Coronary artery (tissue), 2 donors: ENCODE results near the gene OR7D2.

Experiments used
- DNase-seq: peaks from one replicate; pipeline ENCODE4 v3.0.0-alpha.2; 2017; ENCODE audit warnings: low spot score
- H3K27ac ChIP-seq, 2 donors: fragments of 200-600 bp; sonication (generic); one replicate each; pipeline ENCODE4 v1.5.1; 2016 to 2019
- H3K4me3 ChIP-seq: fragments of 200-600 bp; sonication (generic); 2 replicates; pipeline ENCODE4 v1.5.1; 2016; ENCODE audit warnings: mild to moderate bottlenecking, moderate library complexity
- TF ChIP-seq, protein P1 (sequence below): fragments of 200-600 bp; sonication (generic); IDR thresholded peaks from one replicate; pipeline ENCODE4 v1.5.1; 2019; ENCODE audit warnings: antibody characterized with exemption

OR7D2 gene

DNA sequence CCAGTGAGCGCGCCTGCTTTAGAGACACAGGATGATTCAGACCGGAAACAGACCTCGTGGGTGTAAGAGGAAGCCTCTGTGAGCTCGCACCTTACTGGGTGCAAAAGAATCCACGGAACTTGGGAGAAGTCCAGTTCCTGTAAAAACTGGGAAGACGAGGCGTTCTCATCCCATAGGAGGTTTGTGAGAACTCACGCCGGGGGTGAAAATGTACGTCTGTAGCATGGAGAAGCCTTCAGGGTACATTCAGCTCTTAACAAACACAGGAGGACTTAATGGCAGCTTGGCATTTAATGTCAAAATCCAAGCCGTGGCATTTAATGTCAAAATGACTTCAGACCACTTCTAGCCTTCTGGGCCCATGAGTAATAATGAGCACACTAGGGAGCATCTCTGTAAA is 17.4 kb upstream of the OR7D2 start:
- no peak for DNase-seq
- TF ChIP-seq, protein P1, sequence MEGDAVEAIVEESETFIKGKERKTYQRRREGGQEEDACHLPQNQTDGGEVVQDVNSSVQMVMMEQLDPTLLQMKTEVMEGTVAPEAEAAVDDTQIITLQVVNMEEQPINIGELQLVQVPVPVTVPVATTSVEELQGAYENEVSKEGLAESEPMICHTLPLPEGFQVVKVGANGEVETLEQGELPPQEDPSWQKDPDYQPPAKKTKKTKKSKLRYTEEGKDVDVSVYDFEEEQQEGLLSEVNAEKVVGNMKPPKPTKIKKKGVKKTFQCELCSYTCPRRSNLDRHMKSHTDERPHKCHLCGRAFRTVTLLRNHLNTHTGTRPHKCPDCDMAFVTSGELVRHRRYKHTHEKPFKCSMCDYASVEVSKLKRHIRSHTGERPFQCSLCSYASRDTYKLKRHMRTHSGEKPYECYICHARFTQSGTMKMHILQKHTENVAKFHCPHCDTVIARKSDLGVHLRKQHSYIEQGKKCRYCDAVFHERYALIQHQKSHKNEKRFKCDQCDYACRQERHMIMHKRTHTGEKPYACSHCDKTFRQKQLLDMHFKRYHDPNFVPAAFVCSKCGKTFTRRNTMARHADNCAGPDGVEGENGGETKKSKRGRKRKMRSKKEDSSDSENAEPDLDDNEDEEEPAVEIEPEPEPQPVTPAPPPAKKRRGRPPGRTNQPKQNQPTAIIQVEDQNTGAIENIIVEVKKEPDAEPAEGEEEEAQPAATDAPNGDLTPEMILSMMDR: no peak
- Histone ChIP-seq H3K4me3 (no peak overlapping the region), H3K27ac (no peak overlapping the region)

DNA sequence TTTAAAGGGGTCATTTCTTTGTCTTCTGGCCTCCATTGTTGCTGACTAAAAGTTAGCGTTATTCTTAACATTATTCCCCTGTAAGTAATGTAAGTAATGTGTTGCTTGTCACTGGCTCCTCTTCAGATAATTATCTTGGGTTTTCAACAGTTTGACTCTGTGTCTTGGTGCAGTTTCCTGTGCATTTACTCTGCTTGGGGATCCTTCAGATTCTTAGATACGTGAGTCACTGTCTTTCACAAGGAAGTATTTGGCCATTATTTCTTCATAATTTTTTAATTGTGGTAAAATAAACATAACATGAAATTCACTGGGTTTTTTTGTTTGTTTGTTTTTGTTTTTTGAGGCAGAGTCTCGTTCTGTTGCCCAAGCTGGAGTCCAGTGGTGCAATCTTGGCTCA is 13.5 kb upstream of the OR7D2 start:
- TF ChIP-seq, protein P1: no peak
- Histone ChIP-seq H3K4me3 (no peak overlapping the region), H3K27ac (no peak overlapping the region)
- no peak for DNase-seq

DNA sequence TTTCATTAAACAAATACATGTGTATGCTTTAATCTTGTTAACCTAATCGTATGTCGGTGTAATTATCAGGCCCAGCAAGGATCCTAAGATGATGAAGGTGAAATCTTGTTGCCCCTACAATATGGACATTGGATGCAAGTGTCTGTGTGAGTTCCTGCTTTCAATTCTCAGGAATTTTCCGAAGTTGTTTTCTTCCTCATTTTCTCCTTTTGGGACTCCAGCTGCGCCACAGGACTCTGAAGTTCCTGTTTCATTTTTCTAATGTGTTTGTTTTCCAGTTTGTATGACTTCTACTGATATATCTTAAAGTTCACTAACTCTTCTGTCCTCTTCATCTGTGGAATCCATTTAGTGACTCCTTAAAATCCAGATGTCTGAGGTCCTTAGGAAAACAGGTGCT is 11.9 kb upstream of the OR7D2 start:
- TF ChIP-seq, protein P1: no peak
- no peak overlapping the region for H3K4me3 ChIP-seq
- no peak for DNase-seq
- H3K27ac ChIP-seq: no peak overlapping the region

DNA sequence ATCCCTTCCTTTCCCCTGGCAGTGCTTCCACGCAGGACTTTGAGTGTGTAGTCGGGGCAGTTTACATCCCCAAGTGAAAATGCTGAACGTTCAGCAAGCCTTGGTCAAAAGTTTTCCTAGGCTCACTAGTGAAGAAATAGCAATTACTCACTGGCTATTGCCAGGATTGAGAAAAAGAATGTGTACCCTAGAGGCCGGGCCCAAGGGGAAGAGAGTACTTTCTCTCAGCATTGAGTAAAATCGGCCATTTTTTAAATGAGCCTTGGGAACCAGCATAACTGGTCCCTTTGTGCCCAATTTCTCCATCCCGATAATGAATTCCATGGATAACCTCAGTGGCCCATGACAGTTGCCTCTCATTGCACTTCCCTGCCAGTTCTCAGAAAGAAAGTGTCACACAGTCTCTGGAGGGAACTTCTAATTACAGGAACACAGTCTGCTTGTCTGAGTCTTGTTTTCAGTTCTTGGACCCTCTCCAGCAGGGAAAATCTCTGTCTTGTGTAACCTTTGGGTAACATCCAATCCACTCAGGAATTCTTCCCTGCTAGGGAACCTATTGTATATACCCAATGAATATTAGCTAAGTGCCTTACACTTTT is 7.3 kb upstream of the OR7D2 start:
- TF ChIP-seq, protein P1: no peak
- no peak overlapping the region for H3K4me3 ChIP-seq
- H3K27ac ChIP-seq: no peak overlapping the region
- DNase-seq: no peak

DNA sequence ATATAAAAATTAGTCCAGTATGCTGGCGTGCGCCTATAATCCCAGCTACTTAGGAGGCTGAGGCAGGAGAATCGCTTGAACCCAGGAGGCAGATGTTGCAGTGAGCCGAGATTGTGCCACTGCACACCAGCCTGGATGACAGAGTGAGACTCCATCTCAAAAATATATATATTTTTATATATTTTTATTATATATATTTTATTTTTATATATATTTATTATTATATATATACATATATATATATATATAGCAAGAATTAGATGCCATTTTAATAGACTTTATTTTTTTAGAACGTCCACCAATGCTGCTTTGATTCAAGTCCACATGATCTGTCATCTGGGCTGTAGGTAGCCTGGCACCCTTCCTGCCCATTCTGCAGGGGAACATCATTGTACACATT is 3.5 kb upstream of the OR7D2 start:
- no peak for DNase-seq
- TF ChIP-seq, protein P1: no peak
- Histone ChIP-seq H3K4me3 (no peak overlapping the region), H3K27ac (no peak overlapping the region)

DNA sequence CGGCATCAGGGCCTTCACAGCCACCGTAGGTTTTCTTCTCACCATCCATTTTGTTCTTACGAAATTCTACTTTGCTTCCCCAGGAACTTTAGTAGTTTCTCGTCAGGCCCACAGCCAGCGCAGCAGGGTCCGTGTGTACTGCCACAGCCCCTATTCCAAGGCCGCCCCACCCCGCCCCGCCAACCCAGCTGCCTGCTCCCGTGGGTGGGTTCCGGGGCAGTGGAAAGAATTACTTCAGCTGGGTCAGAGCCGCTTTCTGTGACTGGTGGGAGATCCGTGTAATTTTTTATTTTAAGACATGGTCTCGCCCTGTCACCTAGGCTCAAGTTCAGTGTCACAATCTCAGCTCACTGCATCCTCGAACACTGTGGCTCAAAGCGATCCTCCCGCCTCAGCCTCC is 4.2 kb downstream of the OR7D2 start:
- TF ChIP-seq, protein P1: no peak
- DNase-seq: no peak
- Histone ChIP-seq H3K27ac (no peak overlapping the region), H3K4me3 (no peak overlapping the region)

DNA sequence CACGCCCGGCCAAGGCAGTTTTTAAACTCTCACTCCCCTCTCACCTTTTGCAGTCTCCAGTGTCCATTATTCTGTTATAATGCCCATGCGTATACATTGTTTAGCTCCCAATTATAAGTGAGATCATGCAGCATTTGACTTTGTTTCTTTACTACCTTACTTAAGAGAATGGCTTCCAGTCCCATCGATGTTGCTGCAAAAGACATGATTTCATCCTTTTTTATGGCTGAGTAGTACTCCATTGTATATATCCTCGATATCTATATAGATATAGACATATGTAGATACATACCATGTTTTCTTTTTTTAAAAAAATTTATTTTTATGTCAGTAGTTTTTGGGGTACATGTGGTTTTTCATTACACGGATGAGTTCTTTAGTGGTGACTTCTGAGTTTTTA is 8.4 kb downstream of the OR7D2 start:
- no peak for DNase-seq
- H3K27ac ChIP-seq: no peak overlapping the region
- no peak overlapping the region for H3K4me3 ChIP-seq
- TF ChIP-seq, protein P1: no peak
